CD14-positive monocyte (primary cell): ENCODE data around the gene PFAS. TPM values are rescaled to one million over a fixed set of nuclear protein-coding genes. Genes with fewer than 3 reads are reported as not detected.

Experiments
- DNase-seq, 3 donors: peaks; one replicate each; pipeline ENCODE4 v3.0.0-alpha.2; 2011 to 2022
- H2AFZ ChIP-seq: 2 replicates; pipeline ENCODE4 v1.6.0; 2012; ENCODE audit warnings: mild to moderate bottlenecking, low read depth, low read length, inconsistent platforms; ENCODE audit not compliant: insufficient read depth, poor library complexity, severe bottlenecking
- H3K27ac ChIP-seq, 2 donors: 1 replicate in 1 of 2; 2 replicates in 1 of 2; pipeline ENCODE4 v1.5.1; 2012 to 2013; ENCODE audit warnings: low read length in 2 of 2, control low read depth in 1 of 2, inconsistent platforms in 1 of 2, low read depth in 1 of 2, mild to moderate bottlenecking in 1 of 2
- H3K27me3 ChIP-seq, 2 donors: one replicate each; pipeline versions ENCODE4 v1.6.0 to v1.6.1; 2011 to 2013; ENCODE audit warnings: low read length in 2 of 2; ENCODE audit not compliant: control insufficient read depth in 2 of 2, insufficient read depth in 2 of 2
- H3K36me3 ChIP-seq, 2 donors: replicated peaks in 1 of 2; 1 replicate in 1 of 2; 2 replicates in 1 of 2; pipeline versions ENCODE4 v1.5.1 to v1.6.1; 2012 to 2013; ENCODE audit warnings: low read length in 2 of 2, control low read depth in 1 of 2, inconsistent platforms in 1 of 2, mild to moderate bottlenecking in 1 of 2; ENCODE audit not compliant: insufficient read depth in 2 of 2, control insufficient read depth in 1 of 2
- H3K4me1 ChIP-seq, 2 donors: 1 replicate in 1 of 2; 2 replicates in 1 of 2; pipeline versions ENCODE4 v1.5.1 to v1.6.1; 2012 to 2013; ENCODE audit warnings: low read length in 2 of 2, control low read depth in 1 of 2, inconsistent platforms in 1 of 2, mild to moderate bottlenecking in 1 of 2, moderate library complexity in 1 of 2; ENCODE audit not compliant: insufficient read depth in 2 of 2, control insufficient read depth in 1 of 2
- H3K4me2 ChIP-seq: replicated peaks from 2 replicates; pipeline ENCODE3; 2012; ENCODE audit warnings: low read length, moderate library complexity, mild to moderate bottlenecking; ENCODE audit not compliant: poor library complexity, severe bottlenecking; ENCODE audit errors: extremely low read depth
- H3K4me3 ChIP-seq, 3 experiments: fragments of 200-600 bp in 1 of 3; sonication (generic) in 1 of 3; replicated peaks in 1 of 3; 1 replicate in 2 of 3; 2 replicates in 1 of 3; pipeline ENCODE4 v1.5.1; 2011 to 2013; ENCODE audit warnings: low read length in 3 of 3, mild to moderate bottlenecking in 3 of 3, control low read depth in 2 of 3, low read depth in 2 of 3, inconsistent platforms in 1 of 3, moderate library complexity in 1 of 3
- H3K79me2 ChIP-seq: 2 replicates; pipeline ENCODE4 v1.6.0; 2012; ENCODE audit warnings: mild to moderate bottlenecking, control low read depth, inconsistent platforms, low read length, moderate library complexity; ENCODE audit not compliant: insufficient read depth
- H3K9ac ChIP-seq: 2 replicates; pipeline ENCODE4 v1.6.0; 2017; ENCODE audit warnings: low read length, mild to moderate bottlenecking; ENCODE audit not compliant: insufficient read depth, poor library complexity, severe bottlenecking
- H3K9me3 ChIP-seq, 2 donors: replicated peaks in 1 of 2; 1 replicate in 1 of 2; 2 replicates in 1 of 2; pipeline versions ENCODE4 v1.5.1 to v1.6.1; 2012 to 2013; ENCODE audit warnings: low read length in 2 of 2, control low read depth in 1 of 2; ENCODE audit not compliant: control insufficient read depth in 1 of 2, insufficient read depth in 1 of 2
- H4K20me1 ChIP-seq: 2 replicates; pipeline ENCODE4 v1.6.0; 2012; ENCODE audit warnings: mild to moderate bottlenecking, low read length, control low read depth, moderate library complexity; ENCODE audit not compliant: insufficient read depth
- H3K27ac Mint-ChIP-seq, 7 donors: one replicate each; pipeline ENCODE4 v1.8.0; 2020; ENCODE audit warnings: mild to moderate bottlenecking in 7 of 7, mixed read lengths in 7 of 7, moderate library complexity in 6 of 7, inconsistent platforms in 2 of 7
- H3K27me3 Mint-ChIP-seq, 3 donors: one replicate each; pipeline ENCODE4 v1.8.0; 2021 to 2022; ENCODE audit warnings: low read depth in 3 of 3, mild to moderate bottlenecking in 3 of 3, mixed read lengths in 3 of 3, moderate library complexity in 3 of 3, inconsistent platforms in 1 of 3
- H3K36me3 Mint-ChIP-seq, 2 donors: one replicate each; pipeline ENCODE4 v1.8.0; 2020; ENCODE audit warnings: mixed read lengths in 2 of 2, inconsistent platforms in 1 of 2, mild to moderate bottlenecking in 1 of 2
- H3K4me1 Mint-ChIP-seq: one replicate; pipeline ENCODE4 v1.8.0; 2020; ENCODE audit warnings: mild to moderate bottlenecking, mixed read lengths
- H3K4me3 Mint-ChIP-seq, 2 donors: one replicate each; pipeline ENCODE4 v1.8.0; 2020; ENCODE audit warnings: mild to moderate bottlenecking in 2 of 2, mixed read lengths in 2 of 2, moderate library complexity in 1 of 2
- H3K9me3 Mint-ChIP-seq, 7 donors: one replicate each; pipeline ENCODE4 v1.8.0; 2020 to 2022; ENCODE audit warnings: mixed read lengths in 7 of 7, mild to moderate bottlenecking in 6 of 7, moderate library complexity in 6 of 7, inconsistent platforms in 2 of 7
- CTCF ChIP-seq: fragments of 200-600 bp; IDR thresholded peaks from one replicate; pipeline ENCODE4 v1.8.0; 2022; ENCODE audit warnings: antibody characterized with exemption, mild to moderate bottlenecking
- WGBS: methylation state at CpG from one replicate; pipeline ENCODE4 v1.1.5; 2013; ENCODE audit warnings: missing lambda C conversion rate; ENCODE audit not compliant: insufficient coverage; 5-methylcytosine and 5-hydroxymethylcytosine counted together
- intact Hi-C, 2 donors: fragments of 100-400 bp; cut with micrococcal nuclease; formaldehyde crosslinking; loops; one replicate each; pipeline versions ENCODE4 v1.15.0 to v1.15.1; 2023
- polyA plus RNA-seq, 3 donors: library from polyadenylated mRNA; depleted of rRNA in 1 of 3; unstranded in 2 of 3; stranded (reverse) in 1 of 3; fragments of 300-500 nt in 2 of 3; fragments of >200 nt in 1 of 3; fragmentation: Illumina TruSeq in 2 of 3; gene quantifications; 1 replicate in 2 of 3; 2 replicates in 1 of 3; pipeline ENCODE4 v1.2.3, GENCODE V29; 2012 to 2021

PFAS gene
- polyA plus RNA-seq, 3 donors: 4.1 to 12.8 (median 4.4) TPM

DNA sequence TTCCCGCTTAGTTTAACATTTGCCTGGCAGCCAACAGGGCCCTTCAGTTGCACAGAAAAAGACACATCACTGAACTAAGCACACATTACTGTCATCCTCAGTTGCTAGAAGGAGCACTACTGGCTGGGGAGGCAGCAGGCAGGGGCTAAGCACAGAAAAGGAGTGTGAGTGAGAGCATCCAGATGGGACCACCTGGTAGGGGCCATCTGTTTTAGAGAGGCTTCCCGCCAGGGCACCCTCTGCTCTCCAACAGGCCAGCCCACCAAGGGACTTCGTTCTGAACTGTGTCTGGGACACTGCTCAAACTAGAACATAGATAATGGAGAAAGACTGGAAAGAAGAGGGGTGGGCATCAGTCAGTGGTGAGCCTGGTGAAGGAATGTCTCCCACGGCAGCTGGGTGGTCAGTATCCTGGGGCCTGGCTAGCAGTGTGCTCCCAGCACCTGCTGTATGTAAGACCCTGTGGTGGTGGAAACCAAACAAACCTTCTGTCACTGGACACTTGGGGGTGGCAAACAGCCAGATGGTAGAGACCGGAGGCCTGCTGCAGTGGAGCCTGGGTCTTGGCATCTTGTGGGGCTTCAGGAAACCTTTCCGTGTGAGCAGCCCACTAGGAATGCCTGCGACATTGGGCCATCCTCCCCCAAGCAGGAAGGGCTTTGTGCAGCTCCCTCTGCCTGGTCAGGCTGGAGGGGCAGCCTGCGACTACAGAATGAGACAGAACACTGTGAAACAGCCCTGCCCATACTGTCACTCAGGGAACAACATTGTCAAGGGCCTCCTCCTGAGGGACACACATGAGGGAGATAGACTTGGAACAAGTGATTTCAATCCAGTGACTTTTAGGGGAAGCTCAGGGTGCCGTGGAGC is 26.6 kb downstream of the PFAS start:
- DNase-seq: no peak
- H3K36me3 ChIP-seq: no peaks in the 10 kb centered on the region
- 96% methylated on average over 7 of the region's 9 CpGs for WGBS
- H3K4me1 Mint-ChIP-seq: no peaks in the 10 kb centered on the region
- no peaks in the 10 kb centered on the region for H3K9me3 ChIP-seq
- no peak overlapping the region for H3K9ac ChIP-seq
- no peak overlapping the region for H3K27ac ChIP-seq
- no peak for TF ChIP-seq CTCF
- H3K79me2 ChIP-seq: no peaks in the 10 kb centered on the region
- intact Hi-C loops: no loop called here
- peaks cover 0 to 2% (median 0%) of the 10 kb centered on the region in 3 donors for H3K27me3 Mint-ChIP-seq
- H3K27ac Mint-ChIP-seq: no peak overlapping the region
- no peak overlapping the region for H3K4me3 ChIP-seq
- H4K20me1 ChIP-seq: no peaks in the 10 kb centered on the region
- H3K36me3 Mint-ChIP-seq: no peaks in the 10 kb centered on the region
- no peak overlapping the region for H2AFZ ChIP-seq
- no peaks in the 10 kb centered on the region for H3K4me1 ChIP-seq
- no peak overlapping the region for H3K4me2 ChIP-seq
- no peak overlapping the region for H3K4me3 Mint-ChIP-seq
- H3K9me3 Mint-ChIP-seq: no peaks in the 10 kb centered on the region
- no peaks in the 10 kb centered on the region for H3K27me3 ChIP-seq

GRCh38 chr17:8277317-8277716 is 28.2 kb downstream of the PFAS start:
- Mint-ChIP-seq H3K4me3 (no peak overlapping the region), H3K9me3 (no peaks in the 10 kb centered on the region), H3K27me3 (no peaks in the 10 kb centered on the region), H3K36me3 (no peaks in the 10 kb centered on the region), H3K4me1 (no peaks in the 10 kb centered on the region), H3K27ac (no peak overlapping the region)
- Histone ChIP-seq H3K4me3 (no peak overlapping the region), H3K4me2 (no peak overlapping the region), H4K20me1 (no peaks in the 10 kb centered on the region), H3K79me2 (no peaks in the 10 kb centered on the region), H3K9ac (no peak overlapping the region), H3K4me1 (no peaks in the 10 kb centered on the region), H3K27me3 (no peaks in the 10 kb centered on the region), H3K27ac (no peak overlapping the region), H3K9me3 (no peaks in the 10 kb centered on the region), H2AFZ (no peak overlapping the region), H3K36me3 (no peaks in the 10 kb centered on the region)
- DNase-seq: no peak
- intact Hi-C loops: no loop called here
- WGBS: 100% methylated on average over 1 of the region's 7 CpGs
- TF ChIP-seq CTCF: no peak
